PC-9 (cell line): ENCODE data around the gene IL17C. TPM values are rescaled to one million over a fixed set of nuclear protein-coding genes. Genes with fewer than 3 reads are reported as not detected.

Experiments
- BruUV-seq: library from RNA; stranded (reverse); fragments of 400-500 nt; replicated peaks from 2 replicates; lab custom pipeline; 2021; lab: Mats Ljungman, UMichigan
- CTCF ChIA-PET: fragments of 300-600 bp; sonication (Branson Sonifier 250); formaldehyde crosslinking; loops from one replicate; lab custom pipeline; 2022; ENCODE audit warnings: antibody characterized with exemption; lab: Charles Lee
- POLR2A ChIA-PET: fragments of 300-600 bp; sonication (Branson Sonifier 250); formaldehyde crosslinking; loops from one replicate; lab custom pipeline; 2022; ENCODE audit warnings: antibody characterized with exemption; ENCODE audit not compliant: unreplicated experiment; lab: Charles Lee
- DNase-seq, 2 experiments: peaks; one replicate each; pipeline versions ENCODE4 v3.0.0 to v3.0.0-alpha.2; 2015 to 2022; ENCODE audit warnings: mixed read lengths in 1 of 2
- H2AFZ ChIP-seq: fragments of 200-600 bp; sonication (generic); 2 replicates; pipeline ENCODE4 v1.8.1; 2017; ENCODE audit warnings: antibody characterized with exemption
- H3F3A ChIP-seq: fragments of 200-600 bp; sonication (generic); 2 replicates; pipeline ENCODE4 v1.8.1; 2017; ENCODE audit warnings: antibody characterized with exemption, mild to moderate bottlenecking, low read depth; ENCODE audit not compliant: insufficient read depth
- H3K27ac ChIP-seq: fragments of 200-600 bp; sonication (generic); 2 replicates; pipeline ENCODE4 v1.6.1; 2016; ENCODE audit warnings: mixed run types
- H3K27me3 ChIP-seq: fragments of 200-600 bp; sonication (generic); 2 replicates; pipeline ENCODE4 v1.6.1; 2016; ENCODE audit warnings: low read depth, mixed run types; ENCODE audit not compliant: insufficient read depth
- H3K36me3 ChIP-seq: fragments of 200-600 bp; sonication (generic); 2 replicates; pipeline ENCODE4 v1.6.1; 2016; ENCODE audit warnings: low read depth, mixed run types
- H3K4me1 ChIP-seq: fragments of 200-600 bp; sonication (generic); replicated peaks from 2 replicates; pipeline ENCODE4 v1.6.1; 2016; ENCODE audit warnings: mixed run types; ENCODE audit not compliant: insufficient read depth
- H3K4me2 ChIP-seq: fragments of 200-600 bp; sonication (generic); 2 replicates; pipeline ENCODE4 v1.6.1; 2017; ENCODE audit warnings: mixed run types
- H3K4me3 ChIP-seq: fragments of 200-600 bp; sonication (generic); 2 replicates; pipeline ENCODE4 v1.6.1; 2016; ENCODE audit warnings: mixed run types
- H3K79me2 ChIP-seq: fragments of 200-600 bp; sonication (generic); 2 replicates; pipeline ENCODE4 v1.6.1; 2017; ENCODE audit warnings: low read depth, mixed run types
- H3K9me2 ChIP-seq: fragments of 200-600 bp; sonication (generic); 2 replicates; pipeline ENCODE4 v1.8.1; 2017; ENCODE audit warnings: mild to moderate bottlenecking; ENCODE audit not compliant: insufficient read depth
- H3K9me3 ChIP-seq: fragments of 200-600 bp; sonication (generic); 2 replicates; pipeline ENCODE4 v1.8.1; 2016; ENCODE audit warnings: low read depth; ENCODE audit not compliant: insufficient read depth
- H4K20me1 ChIP-seq: fragments of 200-600 bp; sonication (generic); 2 replicates; pipeline ENCODE4 v1.8.1; 2017; ENCODE audit not compliant: insufficient read depth
- EZH2 ChIP-seq: fragments of 200-600 bp; sonication (generic); IDR thresholded peaks from 2 replicates; pipeline ENCODE4 v1.8.0; 2017; ENCODE audit warnings: antibody characterized with exemption, low read depth
- intact Hi-C: fragments of 100-400 bp; cut with micrococcal nuclease; formaldehyde crosslinking; loops from one replicate; pipeline ENCODE4 v1.10.0; 2022; ENCODE audit not compliant: unreplicated experiment
- total RNA-seq: library from RNA; stranded (reverse); gene quantifications from 2 replicates; pipeline ENCODE4 v1.2.3, GENCODE V29; 2021
- TF ChIP-seq, protein P1 (sequence below): fragments of 200-600 bp; sonication (generic); conservative IDR thresholded peaks from 2 replicates; pipeline ENCODE4 v1.6.1; 2017; ENCODE audit warnings: mixed run types, antibody characterized with exemption, mild to moderate bottlenecking, moderate library complexity

IL17C gene
- total RNA-seq, 1 experiment from 2014 or later = not detected

- no TSS peak for BruUV-seq
- Histone ChIP-seq H3K9me2 (no peaks in the 10 kb centered on the region), H3F3A (peaks cover 9% of the 10 kb centered on the region; the same call in 1 of the 2 replicates), H3K4me3 (no peak overlapping the region), H3K9me3 (no peaks in the 10 kb centered on the region), H3K4me2 (no peak overlapping the region), H3K4me1 (no peaks in the 10 kb centered on the region), H3K79me2 (peaks cover 11% of the 10 kb centered on the region; the same call in 1 of the 2 replicates), H3K36me3 (no peaks in the 10 kb centered on the region), H4K20me1 (no peaks in the 10 kb centered on the region; the same call in 1 of the 2 replicates), H3K27ac (no peak overlapping the region), H2AFZ (no peak overlapping the region), H3K27me3 (no peaks in the 10 kb centered on the region)
- CTCF ChIA-PET = no interaction called here
- intact Hi-C loops = no loop called here
- DNase-seq = no peak
- TF ChIP-seq, protein P1, sequence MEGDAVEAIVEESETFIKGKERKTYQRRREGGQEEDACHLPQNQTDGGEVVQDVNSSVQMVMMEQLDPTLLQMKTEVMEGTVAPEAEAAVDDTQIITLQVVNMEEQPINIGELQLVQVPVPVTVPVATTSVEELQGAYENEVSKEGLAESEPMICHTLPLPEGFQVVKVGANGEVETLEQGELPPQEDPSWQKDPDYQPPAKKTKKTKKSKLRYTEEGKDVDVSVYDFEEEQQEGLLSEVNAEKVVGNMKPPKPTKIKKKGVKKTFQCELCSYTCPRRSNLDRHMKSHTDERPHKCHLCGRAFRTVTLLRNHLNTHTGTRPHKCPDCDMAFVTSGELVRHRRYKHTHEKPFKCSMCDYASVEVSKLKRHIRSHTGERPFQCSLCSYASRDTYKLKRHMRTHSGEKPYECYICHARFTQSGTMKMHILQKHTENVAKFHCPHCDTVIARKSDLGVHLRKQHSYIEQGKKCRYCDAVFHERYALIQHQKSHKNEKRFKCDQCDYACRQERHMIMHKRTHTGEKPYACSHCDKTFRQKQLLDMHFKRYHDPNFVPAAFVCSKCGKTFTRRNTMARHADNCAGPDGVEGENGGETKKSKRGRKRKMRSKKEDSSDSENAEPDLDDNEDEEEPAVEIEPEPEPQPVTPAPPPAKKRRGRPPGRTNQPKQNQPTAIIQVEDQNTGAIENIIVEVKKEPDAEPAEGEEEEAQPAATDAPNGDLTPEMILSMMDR = no peak
- TF ChIP-seq EZH2 = no peak
- POLR2A ChIA-PET = no interaction called here
Observed at GRCh38 chr16:88655733-88656281, 17.4 kb downstream of the IL17C start.

- H3K4me1 ChIP-seq = 0 out of 2 replicates have a peak, but pooled peaks cover 3% of the 10 kb centered on the region
- ChIA-PET POLR2A (no interaction called here), CTCF (no interaction called here)
- no peak overlapping the region for H3K27ac ChIP-seq
- peaks cover 11% of the 10 kb centered on the region; the same call in 1 of the 2 replicates for H3F3A ChIP-seq
- no peak for DNase-seq
- H3K9me3 ChIP-seq = no peaks in the 10 kb centered on the region
- H3K4me2 ChIP-seq = no peak overlapping the region
- peaks cover 16% of the 10 kb centered on the region for H3K79me2 ChIP-seq
- H3K9me2 ChIP-seq = no peaks in the 10 kb centered on the region
- H2AFZ ChIP-seq = no peak overlapping the region
- TF ChIP-seq, protein P1 = no peak
- no peak for TF ChIP-seq EZH2
- intact Hi-C loops = no loop called here
- H3K4me3 ChIP-seq = no peak overlapping the region
- H3K27me3 ChIP-seq = no peaks in the 10 kb centered on the region
- no peaks in the 10 kb centered on the region for H3K36me3 ChIP-seq
- BruUV-seq = no TSS peak
- H4K20me1 ChIP-seq = no peaks in the 10 kb centered on the region; the same call in 1 of the 2 replicates
Observed at GRCh38 chr16:88656291-88656980, 18.1 kb downstream of the IL17C start.

- H4K20me1 ChIP-seq = no peaks in the 10 kb centered on the region; the same call in 1 of the 2 replicates
- peaks cover 9% of the 10 kb centered on the region for H3K4me1 ChIP-seq
- H3K4me3 ChIP-seq = no peak overlapping the region
- BruUV-seq = no TSS peak
- CTCF ChIA-PET = interaction anchor here (0.6 kb wide), 1 partner anchor 43 kb away, joined by 4 read pairs; no protein-coding TSS in a partner anchor
- no peaks in the 10 kb centered on the region for H3K9me2 ChIP-seq
- intact Hi-C loops = no loop called here
- H3K27ac ChIP-seq = no peak overlapping the region
- peaks cover 12% of the 10 kb centered on the region; the same call in 1 of the 2 replicates for H3F3A ChIP-seq
- DNase-seq = no peak
- TF ChIP-seq EZH2 = no peak
- TF ChIP-seq, protein P1 = no peak
- peaks cover 24% of the 10 kb centered on the region for H3K79me2 ChIP-seq
- no peaks in the 10 kb centered on the region for H3K9me3 ChIP-seq
- H3K4me2 ChIP-seq = no peak overlapping the region
- H2AFZ ChIP-seq = no peak overlapping the region
- POLR2A ChIA-PET = no interaction called here
- H3K27me3 ChIP-seq = no peaks in the 10 kb centered on the region
- no peaks in the 10 kb centered on the region for H3K36me3 ChIP-seq
Observed at GRCh38 chr16:88657371-88657770, 19.0 kb downstream of the IL17C start.
